Measurements from ENCODE around the gene KCNIP3.

Gene KCNIP3

GRCh38 chr2:95384854-95385569 is 87.9 kb downstream of the KCNIP3 start:
- H3K27me3 ChIP-seq (ENCODE audit: insufficient read depth, poor library complexity, severe bottlenecking): no peaks in the 10 kb centered on the region
- DNase-seq (ENCODE audit: low read depth in 1 of 2, low spot score in 1 of 2): no peak
- TF ChIP-seq POLR2AphosphoS5 (IDR thresholded peaks at IDR 0.05; ENCODE audit: low read depth) (no peak), GABPA (IDR thresholded peaks at IDR 0.05; ENCODE audit: low read depth) (no peak), SPI1 (IDR thresholded peaks at IDR 0.05; ENCODE audit: borderline replicate concordance, low read depth) (no peak)
- TF ChIP-seq, protein P1, sequence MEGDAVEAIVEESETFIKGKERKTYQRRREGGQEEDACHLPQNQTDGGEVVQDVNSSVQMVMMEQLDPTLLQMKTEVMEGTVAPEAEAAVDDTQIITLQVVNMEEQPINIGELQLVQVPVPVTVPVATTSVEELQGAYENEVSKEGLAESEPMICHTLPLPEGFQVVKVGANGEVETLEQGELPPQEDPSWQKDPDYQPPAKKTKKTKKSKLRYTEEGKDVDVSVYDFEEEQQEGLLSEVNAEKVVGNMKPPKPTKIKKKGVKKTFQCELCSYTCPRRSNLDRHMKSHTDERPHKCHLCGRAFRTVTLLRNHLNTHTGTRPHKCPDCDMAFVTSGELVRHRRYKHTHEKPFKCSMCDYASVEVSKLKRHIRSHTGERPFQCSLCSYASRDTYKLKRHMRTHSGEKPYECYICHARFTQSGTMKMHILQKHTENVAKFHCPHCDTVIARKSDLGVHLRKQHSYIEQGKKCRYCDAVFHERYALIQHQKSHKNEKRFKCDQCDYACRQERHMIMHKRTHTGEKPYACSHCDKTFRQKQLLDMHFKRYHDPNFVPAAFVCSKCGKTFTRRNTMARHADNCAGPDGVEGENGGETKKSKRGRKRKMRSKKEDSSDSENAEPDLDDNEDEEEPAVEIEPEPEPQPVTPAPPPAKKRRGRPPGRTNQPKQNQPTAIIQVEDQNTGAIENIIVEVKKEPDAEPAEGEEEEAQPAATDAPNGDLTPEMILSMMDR (IDR thresholded peaks at IDR 0.05; ENCODE audit: insufficient read depth, low read length): no peak
- TF ChIP-seq, protein P2, sequence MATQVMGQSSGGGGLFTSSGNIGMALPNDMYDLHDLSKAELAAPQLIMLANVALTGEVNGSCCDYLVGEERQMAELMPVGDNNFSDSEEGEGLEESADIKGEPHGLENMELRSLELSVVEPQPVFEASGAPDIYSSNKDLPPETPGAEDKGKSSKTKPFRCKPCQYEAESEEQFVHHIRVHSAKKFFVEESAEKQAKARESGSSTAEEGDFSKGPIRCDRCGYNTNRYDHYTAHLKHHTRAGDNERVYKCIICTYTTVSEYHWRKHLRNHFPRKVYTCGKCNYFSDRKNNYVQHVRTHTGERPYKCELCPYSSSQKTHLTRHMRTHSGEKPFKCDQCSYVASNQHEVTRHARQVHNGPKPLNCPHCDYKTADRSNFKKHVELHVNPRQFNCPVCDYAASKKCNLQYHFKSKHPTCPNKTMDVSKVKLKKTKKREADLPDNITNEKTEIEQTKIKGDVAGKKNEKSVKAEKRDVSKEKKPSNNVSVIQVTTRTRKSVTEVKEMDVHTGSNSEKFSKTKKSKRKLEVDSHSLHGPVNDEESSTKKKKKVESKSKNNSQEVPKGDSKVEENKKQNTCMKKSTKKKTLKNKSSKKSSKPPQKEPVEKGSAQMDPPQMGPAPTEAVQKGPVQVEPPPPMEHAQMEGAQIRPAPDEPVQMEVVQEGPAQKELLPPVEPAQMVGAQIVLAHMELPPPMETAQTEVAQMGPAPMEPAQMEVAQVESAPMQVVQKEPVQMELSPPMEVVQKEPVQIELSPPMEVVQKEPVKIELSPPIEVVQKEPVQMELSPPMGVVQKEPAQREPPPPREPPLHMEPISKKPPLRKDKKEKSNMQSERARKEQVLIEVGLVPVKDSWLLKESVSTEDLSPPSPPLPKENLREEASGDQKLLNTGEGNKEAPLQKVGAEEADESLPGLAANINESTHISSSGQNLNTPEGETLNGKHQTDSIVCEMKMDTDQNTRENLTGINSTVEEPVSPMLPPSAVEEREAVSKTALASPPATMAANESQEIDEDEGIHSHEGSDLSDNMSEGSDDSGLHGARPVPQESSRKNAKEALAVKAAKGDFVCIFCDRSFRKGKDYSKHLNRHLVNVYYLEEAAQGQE (IDR thresholded peaks at IDR 0.05; ENCODE audit: insufficient replicate concordance, low read depth): no peak
- no peak overlapping the region for H3K4me3 ChIP-seq (replicated peaks; ENCODE audit: insufficient read depth, low read length)
- no peak overlapping the region for H3K27ac ChIP-seq (replicated peaks)

DNA sequence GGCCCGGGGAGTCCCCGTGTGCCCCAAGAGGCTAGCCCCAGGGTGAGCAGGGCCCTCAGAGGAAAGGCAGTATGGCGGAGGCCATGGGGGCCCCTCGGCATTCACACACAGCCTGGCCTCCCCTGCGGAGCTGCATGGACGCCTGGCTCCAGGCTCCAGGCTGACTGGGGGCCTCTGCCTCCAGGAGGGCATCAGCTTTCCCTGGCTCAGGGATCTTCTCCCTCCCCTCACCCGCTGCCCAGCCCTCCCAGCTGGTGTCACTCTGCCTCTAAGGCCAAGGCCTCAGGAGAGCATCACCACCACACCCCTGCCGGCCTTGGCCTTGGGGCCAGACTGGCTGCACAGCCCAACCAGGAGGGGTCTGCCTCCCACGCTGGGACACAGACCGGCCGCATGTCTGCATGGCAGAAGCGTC is 88.4 kb downstream of the KCNIP3 start:
- Histone ChIP-seq H3K27ac (replicated peaks) (no peak overlapping the region), H3K27me3 (ENCODE audit: insufficient read depth, poor library complexity, severe bottlenecking) (no peaks in the 10 kb centered on the region), H3K4me3 (replicated peaks; ENCODE audit: insufficient read depth, low read length) (no peak overlapping the region)
- TF ChIP-seq, protein P2 (IDR thresholded peaks at IDR 0.05; ENCODE audit: insufficient replicate concordance, low read depth): no peak
- TF ChIP-seq SPI1 (IDR thresholded peaks at IDR 0.05; ENCODE audit: borderline replicate concordance, low read depth) (no peak), POLR2AphosphoS5 (IDR thresholded peaks at IDR 0.05; ENCODE audit: low read depth) (no peak), GABPA (IDR thresholded peaks at IDR 0.05; ENCODE audit: low read depth) (no peak)
- TF ChIP-seq, protein P1 (IDR thresholded peaks at IDR 0.05; ENCODE audit: insufficient read depth, low read length): no peak
- DNase-seq (ENCODE audit: low read depth in 1 of 2, low spot score in 1 of 2): no peak

DNA sequence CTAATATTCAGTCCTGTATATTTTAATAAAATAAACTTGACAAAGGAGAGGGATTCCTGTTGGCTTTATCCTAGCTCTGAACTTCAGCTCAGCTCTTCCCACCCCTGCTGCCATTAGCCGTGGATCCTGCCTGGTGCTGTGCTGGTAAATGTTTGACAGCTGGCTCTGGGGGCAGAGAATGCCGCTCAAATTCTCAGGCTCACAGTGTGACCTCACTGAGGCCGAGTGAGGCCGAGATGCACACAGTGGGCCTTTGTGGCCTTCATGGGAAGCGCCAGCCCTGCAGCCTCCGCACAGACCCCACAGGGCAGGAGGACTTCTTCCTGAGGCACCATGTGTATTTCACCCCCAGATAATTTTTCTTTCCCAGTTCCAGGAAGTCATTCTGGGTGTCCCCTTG is 88.9 kb downstream of the KCNIP3 start:
- DNase-seq (ENCODE audit: low read depth in 1 of 2, low spot score in 1 of 2): no peak
- no peak overlapping the region for H3K27ac ChIP-seq (replicated peaks)
- TF ChIP-seq POLR2AphosphoS5 (IDR thresholded peaks at IDR 0.05; ENCODE audit: low read depth) (no peak), GABPA (IDR thresholded peaks at IDR 0.05; ENCODE audit: low read depth) (no peak), SPI1 (IDR thresholded peaks at IDR 0.05; ENCODE audit: borderline replicate concordance, low read depth) (no peak)
- TF ChIP-seq, protein P1 (IDR thresholded peaks at IDR 0.05; ENCODE audit: insufficient read depth, low read length): no peak
- TF ChIP-seq, protein P2 (IDR thresholded peaks at IDR 0.05; ENCODE audit: insufficient replicate concordance, low read depth): no peak
- no peaks in the 10 kb centered on the region for H3K27me3 ChIP-seq (ENCODE audit: insufficient read depth, poor library complexity, severe bottlenecking)
- no peak overlapping the region for H3K4me3 ChIP-seq (replicated peaks; ENCODE audit: insufficient read depth, low read length)
